ENCODE data around the gene DNAH6. TPM values are rescaled to one million over a fixed set of nuclear protein-coding genes. Genes with fewer than 3 reads are reported as not detected.

DNAH6 gene
- polyA plus RNA-seq, 2 of the 4 experiments (the other 2 are of a cell fraction) = 0.13 to 0.32 TPM

- TF ChIP-seq MAZ (IDR thresholded peaks at IDR 0.05; ENCODE audit: borderline replicate concordance, low read depth, low read length) (no peak), RFX5 (IDR thresholded peaks at IDR 0.05) (no peak), MAFK (IDR thresholded peaks at IDR 0.05; ENCODE audit: partially characterized antibody) (peak; percentile 88), CBX8 (IDR thresholded peaks at IDR 0.05) (no peak), PBX3 (IDR thresholded peaks at IDR 0.05) (no peak), CHD2 (IDR thresholded peaks at IDR 0.05; ENCODE audit: low read length, partially characterized antibody) (no peak), ZSCAN20 (CRISPR knock-in tag; IDR thresholded peaks at IDR 0.05) (no peak), HEYL (CRISPR knock-in tag; IDR thresholded peaks at IDR 0.05) (no peak), TFCP2L1 (CRISPR knock-in tag; IDR thresholded peaks at IDR 0.05) (no peak)
- ChIA-PET POLR2A (no interaction called here), CTCF (interaction anchor here (1.3 kb wide), 1 partner anchor 16 kb away, joined by 3 read pairs; no protein-coding TSS in a partner anchor)
These were observed 271.7 kb downstream of the DNAH6 start for GRCh38 chr2:84788027-84788426.

GRCh38 chr2:84788498-84788897 is 272.2 kb downstream of the DNAH6 start:
- ATAC-seq (no peak), DNase-seq (ENCODE audit: low read depth in 1 of 2, low spot score in 1 of 2) (no peak), FAIRE-seq (no peak)
- H3K4me3 ChIP-seq = no peak overlapping the region
- H3K4me2 ChIP-seq = no peak overlapping the region
- ChIA-PET POLR2A (no interaction called here), CTCF (interaction anchor here (1.3 kb wide), 1 partner anchor 16 kb away, joined by 3 read pairs; no protein-coding TSS in a partner anchor)
- H3K4me1 ChIP-seq = no peaks in the 10 kb centered on the region
- H3K9me3 ChIP-seq = no peaks in the 10 kb centered on the region
- TF ChIP-seq PHF8 (IDR thresholded peaks at IDR 0.05; ENCODE audit: borderline replicate concordance, low read depth) = no peak
- TF ChIP-seq SMC3 (IDR thresholded peaks at IDR 0.05) = no peak
- no peak for TF ChIP-seq ZSCAN20 (CRISPR knock-in tag; IDR thresholded peaks at IDR 0.05)
- TF ChIP-seq NFE2L2 (conservative IDR thresholded peaks at IDR 0.05; ENCODE audit: low read length) = no peak
- TF ChIP-seq KDM5A (IDR thresholded peaks at IDR 0.05) = no peak
- no peak for TF ChIP-seq ATOH8 (CRISPR knock-in tag; IDR thresholded peaks at IDR 0.05; ENCODE audit: low read depth)
- TF ChIP-seq HOXB13 (CRISPR knock-in tag; IDR thresholded peaks at IDR 0.05; ENCODE audit: low read depth) = no peak
- no peak for TF ChIP-seq JUNB (IDR thresholded peaks at IDR 0.05)
- TF ChIP-seq CHD4 (IDR thresholded peaks at IDR 0.05; ENCODE audit: borderline replicate concordance) = no peak
- no peak for TF ChIP-seq KDM1A (IDR thresholded peaks at IDR 0.05; ENCODE audit: low read depth)
- TF ChIP-seq EHF (CRISPR knock-in tag; IDR thresholded peaks at IDR 0.05) = no peak
- no peak for TF ChIP-seq CHD2 (IDR thresholded peaks at IDR 0.05; ENCODE audit: low read length, partially characterized antibody)
- H3K27ac ChIP-seq = no peak overlapping the region
- WGBS (ENCODE audit: missing lambda C conversion rate) = 25% methylated on average over 3 of the region's 3 CpGs

More at GRCh38 chr2:84788027-84788426, 271.7 kb downstream of the DNAH6 start:
- WGBS (ENCODE audit: missing lambda C conversion rate) = 51% methylated on average over 1 of the region's 1 CpG
- no peak overlapping the region for H3K27ac ChIP-seq
- H3K9me3 ChIP-seq = no peaks in the 10 kb centered on the region
- DNase-seq (ENCODE audit: low read depth in 1 of 2, low spot score in 1 of 2) (no peak), ATAC-seq (no peak), FAIRE-seq (no peak)
- no peak overlapping the region for H3K4me2 ChIP-seq
- H3K4me1 ChIP-seq = no peaks in the 10 kb centered on the region
- no peak overlapping the region for H3K4me3 ChIP-seq

- peak in 1 of 2 experiments; percentile 10 for DNase-seq (ENCODE audit: low read depth in 1 of 2, low spot score in 1 of 2)
- Histone ChIP-seq H3K4me2 (no peak overlapping the region), H3K4me1 (no peaks in the 10 kb centered on the region), H3K27ac (no peak overlapping the region), H3K9me3 (no peaks in the 10 kb centered on the region), H3K4me3 (no peak overlapping the region)
- ChIA-PET POLR2A (no interaction called here), CTCF (interaction anchor here (0.7 kb wide), 1 partner anchor 156 kb away, joined by 3 read pairs; no protein-coding TSS in a partner anchor)
- ATAC-seq = 0 out of 6 replicates have a peak, but pooled peaks of 1 of the 2 experiments have one; percentile 19
- 53% methylated on average over 6 of the region's 6 CpGs for WGBS (ENCODE audit: missing lambda C conversion rate)
- no peak for FAIRE-seq
- no peak for TF ChIP-seq ESRRA (IDR thresholded peaks at IDR 0.05; ENCODE audit: borderline replicate concordance, low read length)
- no peak for TF ChIP-seq MAZ (IDR thresholded peaks at IDR 0.05; ENCODE audit: borderline replicate concordance, low read depth, low read length)
- no peak for TF ChIP-seq BHLHE40 (IDR thresholded peaks at IDR 0.05; ENCODE audit: low read depth, low read length)
- no peak for TF ChIP-seq HEYL (CRISPR knock-in tag; IDR thresholded peaks at IDR 0.05)
These were observed 276.7 kb downstream of the DNAH6 start for GRCh38 chr2:84792856-84793522.

Data from A549 (cell line).